Neural cell (in vitro differentiated cells): ENCODE data around the gene PTPRG. TPM values are rescaled to one million over a fixed set of nuclear protein-coding genes. Genes with fewer than 3 reads are reported as not detected.

Experiments
- H2AFZ ChIP-seq: fragments of 200-600, 300-800 bp; sonication (generic), shearing (Covaris generic); 2 replicates; pipeline ENCODE4 v1.6.0; 2014; ENCODE audit warnings: low read depth, mild to moderate bottlenecking, antibody characterized with exemption, low read length, moderate library complexity
- H3F3A ChIP-seq: fragments of 200-600 bp; shearing (Covaris generic); 2 replicates; pipeline ENCODE4 v1.6.1; 2016; ENCODE audit warnings: mild to moderate bottlenecking, moderate library complexity, mixed read lengths, antibody characterized with exemption, low read length; ENCODE audit not compliant: insufficient read depth, poor library complexity, severe bottlenecking
- H3K27ac ChIP-seq: fragments of 200-600, 300-800 bp; sonication (generic), shearing (Covaris generic); 2 replicates; pipeline ENCODE4 v1.5.1; 2014; ENCODE audit warnings: mild to moderate bottlenecking, low read length, moderate library complexity
- H3K27me3 ChIP-seq: fragments of 300-800, 200-600 bp; sonication (generic), shearing (Covaris generic); 2 replicates; pipeline ENCODE4 v1.6.0; 2014; ENCODE audit warnings: mild to moderate bottlenecking, low read depth, low read length, moderate library complexity; ENCODE audit not compliant: insufficient read depth
- H3K36me3 ChIP-seq: fragments of 300-800, 200-600 bp; sonication (generic), shearing (Covaris generic); 2 replicates; pipeline ENCODE4 v1.5.1; 2014; ENCODE audit warnings: mild to moderate bottlenecking, antibody characterized with exemption, low read length, moderate library complexity; ENCODE audit not compliant: insufficient read depth
- H3K4me2 ChIP-seq: fragments of 300-800, 200-600 bp; sonication (generic), shearing (Covaris generic); 2 replicates; pipeline ENCODE4 v1.6.0; 2014; ENCODE audit warnings: mild to moderate bottlenecking, low read length
- H3K4me3 ChIP-seq: fragments of 300-800, 200-600 bp; sonication (generic), shearing (Covaris generic); 2 replicates; pipeline ENCODE4 v1.5.1; 2014; ENCODE audit warnings: mild to moderate bottlenecking, low read length, moderate library complexity
- H3K79me2 ChIP-seq: fragments of 200-600 bp; shearing (Covaris generic); replicated peaks from 2 replicates; pipeline ENCODE4 v1.6.0; 2014; ENCODE audit warnings: mild to moderate bottlenecking, low read length, moderate library complexity; ENCODE audit not compliant: insufficient read depth
- H3K9ac ChIP-seq: fragments of 300-800, 200-600 bp; sonication (generic), shearing (Covaris generic); 2 replicates; pipeline ENCODE4 v1.6.1; 2016; ENCODE audit warnings: mild to moderate bottlenecking, low read length, mixed read lengths
- H3K9me2 ChIP-seq: fragments of 200-600 bp; shearing (Covaris generic); 2 replicates; pipeline ENCODE4 v1.6.1; 2016; ENCODE audit warnings: mild to moderate bottlenecking, low read length, mixed read lengths; ENCODE audit not compliant: insufficient read depth
- H3K9me3 ChIP-seq: fragments of 200-600, 300-800 bp; sonication (generic), shearing (Covaris generic); 2 replicates; pipeline ENCODE4 v1.6.1; 2016; ENCODE audit warnings: mild to moderate bottlenecking, mixed run types, low read length, moderate library complexity, mixed read lengths
- H4K20me1 ChIP-seq: fragments of 200-600 bp; shearing (Covaris generic); 2 replicates; pipeline ENCODE4 v1.6.1; 2016; ENCODE audit warnings: mild to moderate bottlenecking, mixed run types; ENCODE audit not compliant: insufficient read depth
- CTCF ChIP-seq: fragments of 450-650 bp; IDR thresholded peaks from 2 replicates; pipeline ENCODE4 v1.5.1; 2014; ENCODE audit warnings: antibody characterized with exemption, mild to moderate bottlenecking, moderate library complexity; ENCODE audit not compliant: poor library complexity, severe bottlenecking
- EP300 ChIP-seq: fragments of 450-650 bp; conservative IDR thresholded peaks from 2 replicates; pipeline ENCODE4 v1.6.1; 2014; ENCODE audit warnings: antibody characterized with exemption, mild to moderate bottlenecking, moderate library complexity; ENCODE audit not compliant: poor library complexity, severe bottlenecking
- EZH2 ChIP-seq: fragments of 200-600, 300-800 bp; shearing (Covaris generic), sonication (generic); IDR thresholded peaks from 2 replicates; pipeline ENCODE4 v1.6.1; 2014; ENCODE audit warnings: antibody characterized with exemption, low read length, borderline replicate concordance, mild to moderate bottlenecking; ENCODE audit not compliant: insufficient read depth, poor library complexity, severe bottlenecking
- MXI1 ChIP-seq: fragments of 450-650 bp; conservative IDR thresholded peaks from 2 replicates; pipeline ENCODE4 v1.6.1; 2014; ENCODE audit warnings: antibody characterized with exemption, mild to moderate bottlenecking; ENCODE audit not compliant: poor library complexity, severe bottlenecking
- POLR2AphosphoS5 ChIP-seq: IDR thresholded peaks from 2 replicates; pipeline ENCODE4 v1.6.1; 2012
- RAD21 ChIP-seq: fragments of 450-650 bp; conservative IDR thresholded peaks from 2 replicates; pipeline ENCODE4 v1.6.1; 2014; ENCODE audit warnings: antibody characterized with exemption, mild to moderate bottlenecking, moderate library complexity
- SMC3 ChIP-seq: fragments of 450-650 bp; conservative IDR thresholded peaks from 2 replicates; pipeline ENCODE4 v1.6.1; 2014; ENCODE audit warnings: antibody characterized with exemption, mild to moderate bottlenecking, moderate library complexity; ENCODE audit not compliant: poor library complexity
- TAF1 ChIP-seq: IDR thresholded peaks from 2 replicates; pipeline ENCODE4 v1.6.1; 2012; ENCODE audit warnings: low read depth
- polyA plus RNA-seq: library from polyadenylated mRNA; depleted of rRNA; stranded (reverse); fragments of >200 nt; gene quantifications from 2 replicates; pipeline ENCODE4 v1.2.3, GENCODE V29; 2014
- TF ChIP-seq, protein P1 (sequence below): IDR thresholded peaks from 2 replicates; pipeline ENCODE4 v1.6.1; 2012; ENCODE audit warnings: borderline replicate concordance

The PTPRG gene
- polyA plus RNA-seq, 1 donor from 2014 or later: 33.1 TPM

DNA sequence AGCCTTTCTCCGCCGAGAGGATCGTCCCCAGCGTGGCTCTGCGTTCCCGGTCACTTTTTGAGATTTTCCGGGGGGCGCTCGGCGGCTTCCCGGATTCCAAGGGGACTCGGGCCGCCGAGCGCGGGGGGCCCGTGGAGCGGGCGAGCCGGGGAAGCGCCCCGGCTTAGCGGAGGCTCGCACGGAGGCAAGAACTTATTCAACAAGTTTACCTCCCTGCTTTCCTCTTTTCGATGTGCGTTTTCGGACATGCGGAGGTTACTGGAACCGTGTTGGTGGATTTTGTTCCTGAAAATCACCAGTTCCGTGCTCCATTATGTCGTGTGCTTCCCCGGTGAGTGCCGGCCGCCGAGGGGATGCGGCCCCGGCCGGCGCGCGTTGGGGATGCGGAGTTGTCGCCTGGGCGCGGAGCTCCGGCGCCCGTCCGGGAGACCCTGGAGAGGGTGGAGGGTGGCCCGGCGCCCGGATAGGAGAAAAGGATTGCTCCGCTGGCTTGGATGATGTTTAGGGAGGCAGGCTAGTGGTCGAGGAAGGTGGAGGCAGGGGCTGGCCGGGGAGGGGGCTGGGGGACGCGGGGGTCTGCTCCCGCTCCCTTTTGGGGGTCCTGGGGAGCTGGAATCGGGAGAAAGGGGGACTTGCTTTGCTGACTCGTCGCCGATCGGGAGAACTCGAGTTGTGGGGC lies 810 bp downstream of the PTPRG start:
- H3K4me3 ChIP-seq: peak overlapping the region; percentile 97
- H3K27me3 ChIP-seq: no peaks in the 10 kb centered on the region
- H3K9ac ChIP-seq: peak overlapping the region; percentile 95
- H3K9me3 ChIP-seq: no peaks in the 10 kb centered on the region
- no peak for TF ChIP-seq POLR2AphosphoS5
- TF ChIP-seq EZH2: no peak
- TF ChIP-seq, protein P1, sequence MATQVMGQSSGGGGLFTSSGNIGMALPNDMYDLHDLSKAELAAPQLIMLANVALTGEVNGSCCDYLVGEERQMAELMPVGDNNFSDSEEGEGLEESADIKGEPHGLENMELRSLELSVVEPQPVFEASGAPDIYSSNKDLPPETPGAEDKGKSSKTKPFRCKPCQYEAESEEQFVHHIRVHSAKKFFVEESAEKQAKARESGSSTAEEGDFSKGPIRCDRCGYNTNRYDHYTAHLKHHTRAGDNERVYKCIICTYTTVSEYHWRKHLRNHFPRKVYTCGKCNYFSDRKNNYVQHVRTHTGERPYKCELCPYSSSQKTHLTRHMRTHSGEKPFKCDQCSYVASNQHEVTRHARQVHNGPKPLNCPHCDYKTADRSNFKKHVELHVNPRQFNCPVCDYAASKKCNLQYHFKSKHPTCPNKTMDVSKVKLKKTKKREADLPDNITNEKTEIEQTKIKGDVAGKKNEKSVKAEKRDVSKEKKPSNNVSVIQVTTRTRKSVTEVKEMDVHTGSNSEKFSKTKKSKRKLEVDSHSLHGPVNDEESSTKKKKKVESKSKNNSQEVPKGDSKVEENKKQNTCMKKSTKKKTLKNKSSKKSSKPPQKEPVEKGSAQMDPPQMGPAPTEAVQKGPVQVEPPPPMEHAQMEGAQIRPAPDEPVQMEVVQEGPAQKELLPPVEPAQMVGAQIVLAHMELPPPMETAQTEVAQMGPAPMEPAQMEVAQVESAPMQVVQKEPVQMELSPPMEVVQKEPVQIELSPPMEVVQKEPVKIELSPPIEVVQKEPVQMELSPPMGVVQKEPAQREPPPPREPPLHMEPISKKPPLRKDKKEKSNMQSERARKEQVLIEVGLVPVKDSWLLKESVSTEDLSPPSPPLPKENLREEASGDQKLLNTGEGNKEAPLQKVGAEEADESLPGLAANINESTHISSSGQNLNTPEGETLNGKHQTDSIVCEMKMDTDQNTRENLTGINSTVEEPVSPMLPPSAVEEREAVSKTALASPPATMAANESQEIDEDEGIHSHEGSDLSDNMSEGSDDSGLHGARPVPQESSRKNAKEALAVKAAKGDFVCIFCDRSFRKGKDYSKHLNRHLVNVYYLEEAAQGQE: no peak
- no peak for TF ChIP-seq EP300
- no peak for TF ChIP-seq CTCF
- no peak for TF ChIP-seq SMC3
- TF ChIP-seq TAF1: no peak
- no peak for TF ChIP-seq RAD21
- TF ChIP-seq MXI1: no peak
- H3F3A ChIP-seq: no peaks in the 10 kb centered on the region
- H4K20me1 ChIP-seq: no peaks in the 10 kb centered on the region
- H3K27ac ChIP-seq: peak overlapping the region; percentile 96
- H2AFZ ChIP-seq: peak overlapping the region; percentile 65
- peaks cover 42% of the 10 kb centered on the region for H3K79me2 ChIP-seq
- H3K36me3 ChIP-seq: no peaks in the 10 kb centered on the region
- H3K9me2 ChIP-seq: no peaks in the 10 kb centered on the region
- H3K4me2 ChIP-seq: peak overlapping the region; percentile 44

- TF ChIP-seq EP300 (no peak), EZH2 (no peak), CTCF (no peak), MXI1 (peak; percentile 30), RAD21 (peak; percentile 33), TAF1 (no peak), POLR2AphosphoS5 (no peak), SMC3 (no peak)
- TF ChIP-seq, protein P1: no peak
- Histone ChIP-seq H4K20me1 (no peaks in the 10 kb centered on the region), H3K9me3 (no peaks in the 10 kb centered on the region), H3K4me3 (peak overlapping the region; percentile 97), H3K9ac (peak overlapping the region; percentile 95), H3K27ac (peak overlapping the region; percentile 96), H3K4me2 (peak overlapping the region; percentile 55), H3K27me3 (no peaks in the 10 kb centered on the region), H3K36me3 (no peaks in the 10 kb centered on the region), H2AFZ (peak overlapping the region; percentile 65), H3K79me2 (peaks cover 48% of the 10 kb centered on the region), H3F3A (no peaks in the 10 kb centered on the region), H3K9me2 (no peaks in the 10 kb centered on the region)
Observed at GRCh38 chr3:61562721-61563312, 1.4 kb downstream of the PTPRG start.
